GM12873 (cell line): ENCODE measurements around the gene ZBED3.

Experiments used
- TF ChIP-seq, protein P1 (sequence below): IDR thresholded peaks from 2 replicates; pipeline ENCODE4 v1.5.1; 2012; ENCODE audit warnings: low read depth, mild to moderate bottlenecking, moderate library complexity, low read length, control low read depth; ENCODE audit not compliant: insufficient read depth; ENCODE audit errors: missing control alignments

The ZBED3 gene

DNA sequence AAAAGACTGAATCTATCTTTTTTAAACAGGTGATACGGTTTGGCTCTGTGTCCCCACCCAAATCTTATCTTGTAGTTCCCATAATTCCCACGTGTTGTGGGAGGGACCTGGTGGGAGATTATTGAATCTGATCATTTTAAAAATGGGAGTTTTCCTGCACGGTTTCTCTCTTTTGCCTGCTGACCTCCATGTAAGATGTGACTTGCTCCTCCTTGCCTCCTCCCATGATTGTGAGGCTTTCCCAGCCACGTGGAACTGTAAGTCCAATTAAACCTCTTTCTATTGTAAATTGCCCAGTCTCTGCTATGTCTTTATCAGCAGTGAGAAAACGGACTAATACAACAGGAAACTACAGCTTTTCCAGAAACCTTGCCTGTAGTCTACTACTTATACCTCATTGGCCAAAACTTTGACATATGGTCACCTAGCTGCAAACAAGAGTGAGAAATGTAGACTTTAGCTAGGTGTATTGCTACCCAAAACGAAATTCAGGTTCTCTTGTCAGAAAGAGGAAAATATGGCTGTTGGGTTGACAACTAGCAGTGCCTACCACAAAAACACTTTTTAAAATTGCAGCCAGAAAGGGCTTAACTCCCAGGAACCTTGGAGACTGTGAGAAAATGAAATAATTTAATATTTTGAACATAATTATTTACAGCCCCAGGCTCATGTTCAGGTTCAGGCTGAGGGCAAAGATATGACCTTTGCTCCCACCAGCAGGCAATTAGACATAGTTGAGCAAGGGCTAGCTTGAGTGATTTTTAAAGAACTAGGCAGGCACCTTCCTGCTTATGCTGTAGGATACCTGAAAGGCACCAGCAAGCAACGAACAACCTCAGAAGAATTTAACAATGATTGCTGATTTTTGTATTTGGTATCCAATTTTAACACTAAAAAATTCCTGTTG lies 64.3 kb downstream of the ZBED3 start:
- TF ChIP-seq, protein P1, sequence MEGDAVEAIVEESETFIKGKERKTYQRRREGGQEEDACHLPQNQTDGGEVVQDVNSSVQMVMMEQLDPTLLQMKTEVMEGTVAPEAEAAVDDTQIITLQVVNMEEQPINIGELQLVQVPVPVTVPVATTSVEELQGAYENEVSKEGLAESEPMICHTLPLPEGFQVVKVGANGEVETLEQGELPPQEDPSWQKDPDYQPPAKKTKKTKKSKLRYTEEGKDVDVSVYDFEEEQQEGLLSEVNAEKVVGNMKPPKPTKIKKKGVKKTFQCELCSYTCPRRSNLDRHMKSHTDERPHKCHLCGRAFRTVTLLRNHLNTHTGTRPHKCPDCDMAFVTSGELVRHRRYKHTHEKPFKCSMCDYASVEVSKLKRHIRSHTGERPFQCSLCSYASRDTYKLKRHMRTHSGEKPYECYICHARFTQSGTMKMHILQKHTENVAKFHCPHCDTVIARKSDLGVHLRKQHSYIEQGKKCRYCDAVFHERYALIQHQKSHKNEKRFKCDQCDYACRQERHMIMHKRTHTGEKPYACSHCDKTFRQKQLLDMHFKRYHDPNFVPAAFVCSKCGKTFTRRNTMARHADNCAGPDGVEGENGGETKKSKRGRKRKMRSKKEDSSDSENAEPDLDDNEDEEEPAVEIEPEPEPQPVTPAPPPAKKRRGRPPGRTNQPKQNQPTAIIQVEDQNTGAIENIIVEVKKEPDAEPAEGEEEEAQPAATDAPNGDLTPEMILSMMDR, result no peak
